ENCODE results near the gene SIK3.
A peak's percentile ranks its signal among the peaks of the same experiment; 100 is the strongest.

The SIK3 gene

DNA sequence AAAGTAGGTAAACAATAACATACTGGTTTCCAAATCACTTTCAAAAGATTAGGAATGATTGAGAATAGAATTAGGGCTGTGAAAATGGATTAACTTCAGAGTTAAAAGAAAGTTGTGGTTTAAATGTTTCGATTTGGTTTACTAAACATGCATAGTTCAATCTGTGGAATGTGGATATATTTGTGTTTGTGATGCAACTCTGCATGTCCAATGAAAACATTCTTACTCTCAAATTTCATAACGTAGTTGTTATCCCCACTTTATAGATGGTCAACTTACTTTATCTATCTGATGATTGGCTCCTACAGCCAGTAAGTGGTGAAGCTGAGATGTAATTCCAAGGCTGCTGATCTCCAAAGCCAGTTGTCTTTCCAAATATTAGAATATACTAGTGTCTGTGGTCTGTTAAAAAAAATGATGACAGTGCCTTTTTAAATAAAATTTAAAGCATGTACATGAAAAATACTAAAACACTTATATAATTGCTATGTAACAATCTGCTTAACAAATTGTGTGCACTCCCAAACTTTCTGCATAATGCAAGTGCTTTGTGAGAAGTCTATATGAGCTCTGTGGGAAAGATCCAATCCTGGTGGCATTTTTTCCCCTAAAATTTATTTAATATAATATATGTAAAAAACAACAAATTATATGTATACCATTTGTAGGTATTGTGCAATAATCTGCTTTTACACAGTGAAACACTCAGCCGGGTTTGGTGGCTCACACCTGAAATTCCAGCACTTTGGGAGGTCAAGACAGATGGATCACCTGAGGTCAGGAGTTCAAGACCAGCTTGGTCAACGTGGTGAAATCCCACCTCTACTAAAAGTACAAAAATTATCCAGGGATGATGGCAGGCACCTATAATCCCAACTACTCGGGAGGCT, 9.7 kb upstream of the SIK3 start:
- DNase-seq = no peak

DNA sequence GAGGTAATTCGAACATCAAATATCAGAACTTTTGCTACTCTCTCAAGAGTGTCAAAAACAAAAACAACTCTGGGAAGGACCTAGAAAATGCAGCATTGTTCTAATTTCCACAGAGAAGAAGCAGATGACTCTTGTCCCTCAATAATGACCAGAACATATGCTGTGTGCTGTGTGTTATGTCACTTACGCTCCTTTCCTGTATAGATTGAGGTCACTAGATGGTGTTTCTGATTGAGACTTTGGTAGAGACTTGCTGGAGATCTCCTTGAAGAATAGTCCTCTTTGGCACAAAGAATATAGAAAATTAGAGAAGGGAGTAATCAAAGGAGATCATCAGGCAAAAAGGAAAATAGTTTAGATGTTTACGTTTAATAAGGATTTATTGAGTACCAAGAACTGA, 2.3 kb upstream of the SIK3 start:
- no peak for DNase-seq

DNA sequence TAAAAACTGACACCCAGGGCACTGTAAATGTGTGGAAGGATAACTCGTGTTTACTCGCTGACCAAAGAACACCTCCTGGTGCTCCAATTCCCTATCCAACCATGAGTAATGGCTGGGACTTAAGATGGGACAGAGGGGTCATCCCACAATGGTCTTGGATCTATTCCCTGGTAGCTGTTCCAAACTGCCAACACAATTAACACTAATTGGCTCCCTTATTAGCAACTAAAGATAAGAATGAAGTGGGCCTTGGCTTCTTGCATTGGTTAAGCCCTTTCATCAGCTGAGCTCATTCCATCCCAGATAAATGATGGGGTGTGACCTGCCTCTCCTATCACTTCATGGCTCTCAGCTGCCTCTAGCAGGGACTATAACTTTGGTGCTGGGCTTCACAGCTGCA, 1.5 kb upstream of the SIK3 start:
- no peak for DNase-seq

DNA sequence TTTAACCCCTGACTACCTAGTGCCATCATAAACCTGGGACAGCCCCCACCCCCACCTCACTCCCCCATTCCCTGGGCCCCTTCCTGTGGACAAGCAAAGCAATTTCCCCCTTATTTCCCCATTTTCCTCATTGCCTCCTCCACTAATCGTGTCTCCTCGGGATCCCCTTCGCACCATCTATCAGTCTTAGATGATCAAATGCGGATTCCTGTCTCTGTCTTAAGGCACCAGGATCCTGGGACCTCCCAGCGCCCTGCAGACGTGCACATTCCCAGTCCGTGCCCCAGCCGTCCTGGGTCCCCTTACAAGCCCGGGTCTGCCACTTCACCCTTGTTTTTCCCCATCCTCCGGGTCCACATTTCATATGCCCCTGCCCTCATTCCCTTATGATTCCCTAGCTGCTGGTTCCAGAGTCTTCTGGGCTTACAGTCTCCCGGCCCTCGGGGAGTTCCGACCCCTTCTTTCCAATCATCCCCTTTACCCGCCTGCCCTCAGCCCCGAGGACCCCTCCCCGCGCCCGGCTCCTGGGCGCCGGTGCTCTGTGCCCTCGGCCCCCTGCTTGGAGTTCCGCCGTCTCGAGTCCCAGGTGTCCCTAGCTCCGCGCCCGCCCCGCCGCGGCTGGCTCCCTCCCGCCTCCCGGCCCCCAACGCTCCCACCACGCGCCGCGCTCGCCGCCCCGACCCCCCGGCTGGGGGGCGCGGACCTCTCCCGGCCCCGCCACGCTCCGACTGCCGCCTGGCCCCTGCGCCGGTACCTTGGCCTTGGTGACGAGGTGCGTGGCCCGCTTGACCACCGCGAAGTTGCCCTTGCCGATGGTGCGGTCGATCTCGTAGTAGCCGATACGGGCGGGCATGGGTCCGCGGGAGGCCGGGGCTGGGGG, 599 bp downstream of the SIK3 start:
- peak; percentile 33 for DNase-seq

DNA sequence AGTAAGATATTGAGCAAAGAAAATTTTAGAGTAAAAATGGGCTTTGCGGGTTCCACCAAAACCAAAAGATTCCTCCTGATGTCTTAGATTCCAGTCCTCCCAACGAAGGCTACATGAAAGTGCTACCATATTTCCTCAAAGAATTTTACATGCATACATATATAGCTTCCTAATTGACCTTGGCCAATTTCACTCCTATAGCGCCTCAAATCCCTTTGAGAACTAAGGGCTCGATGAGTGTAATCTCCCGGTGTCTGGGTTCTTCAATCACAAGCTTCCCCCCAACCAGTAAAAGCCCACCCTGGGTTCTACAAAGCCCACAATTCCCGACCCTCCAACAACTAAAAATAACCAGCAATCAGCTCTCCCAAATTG, 1.2 kb downstream of the SIK3 start:
- no peak for DNase-seq

DNA sequence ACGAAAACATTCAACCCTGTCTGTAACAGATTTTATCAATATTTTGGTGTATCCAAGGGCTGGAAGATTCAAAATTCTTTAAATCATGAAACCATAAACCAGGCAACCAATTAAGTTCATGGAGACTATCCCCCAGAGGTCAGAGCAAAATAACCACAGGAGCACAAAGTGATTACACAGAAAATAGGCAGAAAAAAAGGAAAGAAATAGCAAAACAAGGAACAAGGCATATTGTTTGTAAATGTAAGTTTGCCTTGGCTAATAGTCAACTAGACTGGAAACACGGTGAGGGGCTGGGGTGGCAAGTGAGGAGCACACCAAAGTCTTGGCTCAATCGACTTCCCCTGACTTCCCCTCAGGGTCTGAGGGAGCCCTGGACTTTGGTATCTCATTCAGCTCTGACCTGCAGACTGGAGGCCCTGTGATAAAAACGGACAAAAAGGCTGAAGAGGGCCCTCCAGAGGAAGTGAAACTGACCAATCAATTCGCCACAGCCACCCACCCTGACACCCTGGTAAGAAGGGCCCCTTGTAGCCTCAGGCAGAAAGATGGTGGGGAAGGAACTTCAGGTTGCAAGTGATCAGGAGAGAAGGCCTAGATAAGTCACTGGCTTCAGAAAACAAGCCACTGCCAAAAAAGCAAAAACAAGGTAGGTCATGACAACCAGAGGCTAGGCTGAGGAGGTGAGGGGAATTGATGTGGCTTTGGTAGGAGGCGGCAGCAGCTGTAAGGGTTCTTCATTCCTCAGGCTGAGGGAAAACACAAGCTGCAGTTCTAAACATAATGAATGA, 1.8 kb downstream of the SIK3 start:
- DNase-seq = peak; percentile 32

DNA sequence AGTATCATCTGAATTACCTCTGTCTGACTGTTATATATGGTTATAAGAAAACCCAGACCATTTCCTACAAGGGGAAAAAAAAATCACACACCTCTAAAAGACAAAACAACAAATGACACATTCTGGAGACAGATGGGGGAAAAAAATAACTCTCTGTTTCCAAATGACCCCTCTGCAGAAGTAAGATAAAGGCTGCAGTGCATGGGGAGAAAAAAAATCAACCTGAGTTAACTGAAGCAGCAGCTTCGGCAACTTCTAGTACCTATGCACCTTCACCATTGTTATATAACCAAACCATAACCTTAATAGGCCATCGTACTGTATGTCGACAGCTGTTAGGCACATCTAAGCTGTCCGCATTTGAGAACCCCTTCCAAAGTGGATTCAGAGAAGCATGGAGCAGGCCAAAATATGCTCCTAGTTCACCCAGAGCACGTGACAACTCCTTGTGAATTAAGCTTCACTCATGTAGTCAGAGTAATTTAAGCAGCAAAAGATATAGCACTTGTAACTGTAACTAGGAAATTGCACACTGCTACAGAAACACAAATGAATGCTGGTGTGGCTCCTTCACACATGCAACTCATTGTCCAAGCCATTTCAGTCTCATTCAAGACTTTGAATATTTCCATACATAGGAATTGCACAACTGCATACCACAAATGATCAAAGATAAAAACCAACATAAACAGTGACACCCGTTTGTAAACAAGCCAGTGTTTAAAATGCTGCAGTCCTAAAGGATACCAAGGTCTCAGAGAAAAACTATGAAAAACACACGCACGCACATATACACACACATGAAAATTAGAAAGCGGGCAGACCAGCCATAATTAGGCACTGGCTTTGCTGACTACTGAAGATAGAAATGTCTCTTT, 2.7 kb downstream of the SIK3 start:
- no peak for DNase-seq

DNA sequence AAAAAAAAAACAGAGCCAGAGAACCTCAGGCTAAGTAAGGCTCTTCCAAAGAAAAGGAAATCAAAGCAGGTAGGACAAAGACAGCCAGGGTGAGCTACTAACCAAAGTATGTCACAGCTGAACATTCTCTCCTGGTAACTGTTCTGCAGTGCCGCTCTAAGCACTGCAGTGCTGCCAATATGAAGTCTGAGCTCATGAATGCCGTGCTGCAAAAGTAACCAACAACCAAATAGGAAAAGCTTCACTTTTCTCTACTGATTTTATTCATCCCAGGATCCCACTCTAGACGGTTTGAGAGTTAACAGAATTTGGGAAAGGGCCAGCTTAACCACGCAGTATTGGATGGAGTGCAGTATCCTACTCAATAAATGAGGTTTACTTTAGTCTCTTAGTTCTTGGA, 3.5 kb downstream of the SIK3 start:
- DNase-seq = no peak

DNA sequence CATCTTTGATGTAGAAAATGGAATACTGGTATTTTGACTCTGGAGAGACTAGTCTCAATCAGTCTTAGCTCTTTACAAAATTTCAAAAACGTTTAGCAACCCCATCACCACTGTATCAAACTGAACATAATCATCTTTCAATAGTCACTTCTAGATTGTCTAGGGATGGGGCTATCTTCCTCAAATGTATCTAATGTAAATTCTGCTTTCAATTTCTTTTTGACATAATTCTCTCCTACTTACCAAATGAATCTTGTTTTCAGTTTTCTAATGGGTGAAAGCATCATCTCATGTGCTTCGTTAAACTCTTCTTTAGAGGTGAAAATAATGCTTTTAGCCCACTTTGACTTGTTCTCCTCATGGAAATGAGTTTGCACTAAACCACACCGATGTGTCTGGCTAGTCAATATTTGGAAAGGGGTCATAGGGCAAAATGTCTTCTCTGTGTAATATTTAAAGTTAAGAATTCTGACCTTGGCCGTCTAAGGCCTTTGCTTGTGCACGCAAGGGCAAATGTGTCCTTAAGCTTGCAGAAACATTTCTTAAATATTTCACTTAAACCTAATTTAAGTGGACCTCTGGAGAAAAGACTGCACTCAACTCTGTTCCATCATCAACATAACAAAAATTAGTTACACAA, 5.2 kb downstream of the SIK3 start:
- no peak for DNase-seq

DNA sequence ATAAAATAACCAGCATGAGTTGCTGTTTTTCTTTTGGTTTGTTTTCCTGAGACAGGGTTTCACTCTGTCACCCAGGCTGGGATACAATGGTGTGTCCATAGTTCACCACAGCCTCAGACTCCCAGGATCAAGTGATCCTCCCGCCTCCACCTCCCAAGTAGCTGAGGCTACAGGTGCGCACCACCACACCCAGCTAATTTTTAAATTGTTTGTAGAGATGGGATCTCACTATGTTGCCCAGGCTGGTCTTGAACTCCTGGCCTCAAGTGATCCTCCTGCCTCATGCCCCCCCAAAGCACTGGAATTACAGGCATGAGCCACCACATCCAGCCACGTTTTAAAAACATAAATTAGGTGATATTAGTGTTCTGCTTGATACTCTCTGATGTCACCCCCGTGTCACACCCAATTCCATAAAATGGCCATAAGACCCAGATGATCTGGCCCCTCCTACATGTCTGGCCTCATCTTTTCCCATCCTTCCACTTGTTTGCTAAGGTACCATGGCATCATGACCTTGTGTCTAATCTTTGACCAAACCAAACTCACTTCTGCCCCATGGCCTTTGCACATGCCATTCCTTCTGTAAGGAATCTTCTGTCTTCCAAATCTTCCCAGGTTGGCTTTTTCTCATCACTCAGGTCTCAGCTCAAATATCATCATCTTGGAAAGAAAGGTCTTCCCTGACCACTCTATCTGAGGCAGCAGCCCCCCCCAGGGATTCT, 6.3 kb downstream of the SIK3 start:
- DNase-seq = no peak

DNA sequence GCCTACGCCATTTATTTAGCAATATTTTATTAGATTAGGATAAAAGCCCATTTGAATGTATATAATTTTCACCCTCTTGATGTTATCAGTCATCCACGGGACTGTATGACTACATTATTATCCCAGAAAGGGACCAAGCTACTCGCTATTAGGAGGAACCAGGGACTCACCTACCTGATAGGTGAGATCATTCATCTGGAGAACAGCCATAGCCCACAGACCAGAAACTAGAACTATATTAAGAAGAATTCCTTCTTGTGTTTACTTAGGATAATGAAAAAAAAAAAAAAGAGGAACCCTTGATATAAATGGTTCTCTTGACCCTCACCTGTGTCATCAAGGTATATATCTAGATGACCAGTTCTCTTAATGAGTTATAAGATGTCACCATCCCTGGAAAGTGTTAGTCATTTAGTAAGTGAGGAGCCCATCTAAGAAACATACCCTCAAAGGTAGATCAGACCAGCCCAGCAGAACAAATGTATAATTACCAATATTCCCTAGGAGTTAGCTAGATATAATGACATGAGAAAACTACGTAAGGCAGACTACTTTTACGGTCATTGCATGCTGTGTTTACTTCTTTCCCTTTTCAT, 8.0 kb downstream of the SIK3 start:
- no peak for DNase-seq

DNA sequence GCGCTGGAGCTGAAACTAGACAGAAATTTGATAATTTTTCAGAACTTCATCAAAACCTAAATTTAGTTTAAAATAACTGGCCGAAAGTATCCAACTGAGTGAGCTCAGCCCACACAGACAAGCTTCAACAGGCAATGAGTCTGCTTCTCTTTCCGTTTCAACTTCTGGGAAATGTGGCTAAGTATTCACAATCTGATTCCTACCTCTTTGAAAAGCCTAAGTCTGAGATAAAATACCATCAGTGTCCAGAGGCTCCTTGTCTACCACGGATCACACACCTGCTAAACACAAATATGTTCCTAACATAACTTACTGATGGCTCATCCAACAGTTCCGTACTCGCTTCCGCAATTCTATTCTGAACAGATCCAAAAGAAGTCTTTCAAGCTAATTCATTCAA, 8.5 kb downstream of the SIK3 start:
- no peak for DNase-seq

DNA sequence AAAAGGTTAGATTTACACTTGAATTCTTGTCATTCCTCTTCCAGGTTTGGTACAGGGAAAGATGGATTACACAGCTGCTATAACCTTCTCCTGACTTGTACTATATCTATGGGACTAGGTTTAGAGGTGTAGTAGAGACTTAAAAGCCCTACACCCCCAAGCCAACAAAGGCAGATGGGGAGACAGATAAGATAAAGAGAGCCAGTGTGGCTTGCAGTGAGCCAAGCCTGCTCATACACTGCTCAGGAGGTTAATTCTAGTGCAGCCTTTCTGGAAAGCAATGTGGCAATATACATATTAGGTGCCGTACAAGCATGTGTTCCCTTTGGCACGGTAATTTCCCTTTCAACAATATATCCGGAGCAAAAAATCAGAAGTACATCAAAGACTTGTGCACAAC, 10.8 kb downstream of the SIK3 start:
- DNase-seq = no peak

DNA sequence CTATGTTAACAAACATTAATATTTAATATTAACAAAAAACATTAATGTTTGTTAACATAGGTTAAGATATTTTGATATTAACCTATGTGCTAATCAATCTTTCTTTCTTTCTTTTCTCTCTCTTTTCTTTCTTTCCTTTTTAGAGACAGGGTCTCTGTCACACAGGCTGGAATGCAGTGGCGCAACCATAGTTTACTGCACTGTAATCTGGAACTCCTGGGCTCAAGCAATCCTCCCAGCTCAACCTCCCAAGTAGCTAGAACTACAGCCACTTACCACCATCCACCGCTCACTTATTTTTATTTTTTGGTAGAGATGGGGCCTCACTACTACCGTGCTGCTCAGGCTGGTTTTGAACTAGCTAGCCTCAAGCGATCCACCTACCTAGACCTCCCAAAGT, 13.2 kb downstream of the SIK3 start:
- no peak for DNase-seq

DNA sequence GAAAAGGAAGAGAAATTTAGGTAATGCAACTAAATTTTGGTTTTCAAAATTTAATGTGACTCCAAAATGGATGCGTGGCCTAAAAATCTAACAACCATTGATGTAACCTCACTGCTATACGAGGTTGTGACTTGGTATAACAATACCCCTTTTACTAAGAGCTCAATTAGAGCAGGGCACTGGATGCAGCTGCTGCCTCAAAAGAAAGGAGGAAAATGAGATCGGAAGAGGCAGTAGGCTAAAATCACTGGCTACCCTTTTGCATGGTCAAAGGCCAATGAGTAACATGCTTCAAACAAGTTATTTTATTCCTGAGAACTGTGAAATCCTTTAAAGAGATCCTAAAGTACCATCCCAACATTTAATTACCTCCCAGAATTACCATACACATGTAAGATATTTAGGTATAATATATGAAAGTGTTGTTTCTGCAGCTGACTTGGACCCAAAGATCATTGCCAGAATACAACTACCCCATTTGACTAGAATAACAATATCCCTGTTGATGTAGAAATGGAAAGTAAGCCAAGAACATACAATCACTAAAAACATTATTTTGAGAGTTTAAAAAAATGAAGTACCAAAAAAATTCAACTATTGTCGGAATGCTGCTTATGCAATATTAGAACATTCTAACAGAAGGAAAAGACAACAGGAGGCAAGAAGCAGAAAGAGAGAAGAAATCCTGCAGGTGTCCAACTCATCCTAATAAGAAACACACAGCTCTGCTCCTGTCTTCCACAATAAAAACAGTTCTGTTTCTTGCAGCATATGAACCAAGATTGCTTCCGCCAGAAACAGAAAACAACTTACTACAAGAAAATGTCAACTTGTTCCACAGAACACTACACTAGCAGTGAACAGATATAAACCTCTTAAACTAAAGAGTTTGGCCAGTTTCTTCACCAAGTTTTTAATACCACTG, 15.0 kb downstream of the SIK3 start:
- DNase-seq = no peak

DNA sequence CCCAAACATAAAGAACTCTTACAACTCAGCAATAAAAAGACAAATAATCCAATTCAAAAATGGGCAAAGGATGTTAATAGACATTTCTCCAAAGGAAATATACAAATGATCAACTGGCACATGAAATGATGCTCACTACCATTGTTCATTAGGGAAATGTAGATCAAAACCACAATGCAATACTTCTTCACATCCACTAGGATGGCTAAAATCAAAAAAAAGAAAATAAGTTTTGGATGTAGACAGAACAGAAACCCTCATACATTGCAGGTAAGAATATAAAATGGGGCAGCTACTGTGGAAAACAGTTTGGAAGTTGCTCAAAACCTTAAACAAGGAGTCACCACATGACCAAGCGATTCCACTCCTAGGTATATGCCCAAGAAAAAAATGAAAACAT, 16.3 kb downstream of the SIK3 start:
- no peak for DNase-seq

DNA sequence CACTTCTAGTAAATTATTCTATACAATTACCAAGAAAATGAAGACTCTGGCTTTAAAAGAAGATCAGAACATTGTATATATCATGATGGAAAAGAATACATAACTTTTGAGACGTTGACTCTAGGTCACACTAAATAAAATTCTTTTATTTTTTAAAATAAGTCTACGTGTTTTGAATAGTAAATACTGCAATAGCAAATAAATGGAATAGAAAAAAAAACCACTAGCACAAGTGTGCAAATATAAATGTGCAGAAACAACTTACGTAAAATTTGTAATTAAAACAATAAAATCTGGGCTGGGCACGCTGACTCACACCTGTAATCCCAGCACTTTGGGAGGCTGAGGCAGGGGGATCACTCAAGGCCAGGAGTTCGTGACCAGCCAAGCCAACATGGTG, 17.9 kb downstream of the SIK3 start:
- DNase-seq = no peak

DNA sequence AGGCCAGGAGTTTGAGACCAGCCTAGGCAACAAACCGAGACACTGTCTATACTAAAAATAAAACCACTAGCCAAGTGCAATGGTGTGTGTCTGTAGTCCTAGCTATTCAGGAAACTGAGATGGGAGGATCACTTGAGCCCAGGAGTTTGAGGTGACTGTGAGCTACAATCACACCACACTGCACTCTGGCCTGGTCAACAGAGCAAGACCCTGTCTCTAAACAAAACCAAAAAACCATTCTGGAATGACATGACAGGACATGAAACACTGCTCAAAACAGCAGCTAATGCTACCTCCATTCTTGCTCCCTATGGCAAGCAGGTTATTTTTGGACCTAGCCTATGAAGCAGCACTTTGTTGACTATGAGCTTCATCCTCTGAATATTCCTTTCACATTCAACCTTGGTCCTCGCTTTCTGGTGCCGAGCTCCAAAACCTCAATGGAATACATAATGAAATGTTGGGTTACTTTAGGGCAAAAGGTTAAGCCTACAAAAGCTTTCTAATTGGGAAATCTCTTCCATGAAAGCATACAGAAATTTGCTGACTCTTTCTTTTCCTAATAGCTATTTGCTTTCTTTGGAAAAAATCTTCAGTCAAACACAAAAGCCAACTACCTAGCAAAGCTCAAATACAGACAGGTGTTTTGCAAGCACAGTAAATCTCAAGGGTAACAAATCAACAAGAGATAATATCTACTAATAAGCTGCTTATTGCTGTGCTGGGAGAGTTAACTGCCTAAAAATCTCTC, 21.1 kb downstream of the SIK3 start:
- DNase-seq = no peak

DNA sequence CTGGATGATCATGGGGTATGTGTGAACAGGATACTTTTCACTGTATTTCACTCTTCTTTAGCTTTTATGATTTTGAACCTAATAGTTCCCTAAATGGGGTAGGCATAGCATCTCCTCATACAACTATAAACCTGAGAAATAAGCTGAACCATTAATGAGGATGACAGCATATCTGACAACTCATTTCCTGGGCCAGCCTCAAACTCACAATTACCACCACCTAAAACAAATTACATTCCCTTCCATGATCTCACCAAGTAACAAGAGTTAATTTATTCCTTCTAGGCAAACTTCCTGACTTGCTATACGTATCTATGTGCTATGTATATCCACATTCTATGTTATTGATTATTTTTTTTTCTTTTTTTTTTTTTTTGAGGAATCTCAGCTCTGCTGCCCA, 23.0 kb downstream of the SIK3 start:
- no peak for DNase-seq

Data from stimulated activated naive CD4-positive, alpha-beta T cell treated with Interleukin-2 at 50 U/mL for 16 hours (primary cell).